Heart right ventricle (tissue), 16 donors: ENCODE results near the gene C19orf25. TPM values are rescaled to one million over a fixed set of nuclear protein-coding genes. Genes with fewer than 3 reads are reported as not detected.

ENCODE experiments used
- ATAC-seq, 8 donors: fragments of 200-7000 bp; cut with Tn5 transposase; one replicate each; pipeline ENCODE4 v1.9.1; 2020; ENCODE audit warnings: mild to moderate bottlenecking in 8 of 8, moderate library complexity in 8 of 8, moderate number of reproducible peaks in 1 of 8
- DNase-seq, 2 donors: peaks; one replicate each; pipeline ENCODE4 v3.0.0-alpha.2; 2020
- H3K27ac ChIP-seq, 10 donors: fragments of 200-600 bp; sonication (generic) in 2 of 10; one replicate each; pipeline versions ENCODE4 v1.5.0 to v1.8.0; 2020 to 2022; ENCODE audit warnings: mild to moderate bottlenecking in 3 of 10
- H3K27me3 ChIP-seq, 7 donors: fragments of 200-600 bp; one replicate each; pipeline ENCODE4 v1.8.0; 2021 to 2022; ENCODE audit warnings: mild to moderate bottlenecking in 2 of 7
- H3K36me3 ChIP-seq, 9 donors: fragments of 200-600 bp; sonication (generic) in 1 of 9; one replicate each; pipeline versions ENCODE4 v1.5.0 to v1.8.0; 2020 to 2022; ENCODE audit warnings: mild to moderate bottlenecking in 2 of 9
- H3K4me1 ChIP-seq, 9 donors: fragments of 200-600 bp; sonication (generic) in 1 of 9; one replicate each; pipeline versions ENCODE4 v1.5.0 to v1.8.0; 2020 to 2022; ENCODE audit warnings: mild to moderate bottlenecking in 4 of 9
- H3K4me3 ChIP-seq, 10 donors: fragments of 200-600 bp; sonication (generic) in 2 of 10; one replicate each; pipeline versions ENCODE4 v1.5.0 to v1.8.0; 2020 to 2022; ENCODE audit warnings: mild to moderate bottlenecking in 7 of 10, moderate library complexity in 2 of 10
- H3K9me3 ChIP-seq, 11 donors: fragments of 200-600 bp in 10 of 11; sonication (generic) in 2 of 11; one replicate each; pipeline versions ENCODE4 v1.5.0 to v1.8.0; 2013 to 2022; ENCODE audit warnings: mild to moderate bottlenecking in 2 of 11, control low read depth in 1 of 11, moderate library complexity in 1 of 11
- CTCF ChIP-seq, 9 donors: fragments of 200-600 bp; sonication (generic) in 2 of 9; IDR thresholded peaks; one replicate each; pipeline versions ENCODE4 v1.5.0 to v1.8.0; 2021 to 2022; ENCODE audit warnings: antibody characterized with exemption in 9 of 9, mild to moderate bottlenecking in 5 of 9, moderate library complexity in 1 of 9
- WGBS, 2 donors: extraction: QIAGEN DNeasy Blood & Tissue Kit; methylation state at CpG; one replicate each; pipeline ENCODE4 v1.1.7; 2013; ENCODE audit warnings: inconsistent platforms in 1 of 2; 5-methylcytosine and 5-hydroxymethylcytosine counted together
- intact Hi-C, 10 donors: fragments of 100-400 bp; cut with DNase I; formaldehyde crosslinking; loops; one replicate each; pipeline versions ENCODE4 v1.11.1 to v1.14.2; 2022
- long read RNA-seq, 3 donors: library from polyadenylated mRNA; unstranded; transcript quantifications; one replicate each; pipeline ENCODE4 v2.0.0, GENCODE V29; 2020 to 2021
- polyA plus RNA-seq, 2 donors: library from polyadenylated mRNA; stranded (reverse); fragments of 200-250 nt; gene quantifications; one replicate each; pipeline ENCODE4 v1.2.3, GENCODE V29; 2013
- total RNA-seq, 10 donors: library from RNA; stranded (reverse); fragmentation: NEBNext Ultra II Directional in 3 of 10; extraction: Animal tissue kit (Norgen Biotek cat#: 25700) in 3 of 10; gene quantifications; one replicate each; pipeline versions ENCODE4 v1.2.1 to v1.2.4, GENCODE V29; 2021 to 2023
- donor health status: Arrhythmogenic right ventricular cardiomyopathy.
- donor health status: ischemic (EF 13 %, LVEDD 7.1; RV severe dilation, severe dysfunction).
- donor health status: healthy with polysubstance abuse.
- donor health status: DM: no; HTN: yes; CAD: no.
- donor health status: DM: no; HTN: no; CAD: no.
- donor health status: ischemic (EF 25% LVEDD 6.9; RV normal size, moderate dysfunction).
- donor health status: ischemic (EF 25% LVEDD 5.7; RV mildly dilated, moderate dysfunction).
- donor health status: healthy.
- donor health status: DM: yes; HTN: yes; CAD: no.
- donor health status: Ischemic cardiomyopathy.
- donor health status: ischemic (EF 35%, LVEDD 5.7; RV mildly dilated, moderate dysfunction).
- donor health status: nonischemic (EF 11% LVEDD 7.7; RV severe dilation, severe dysfunction).
- donor health status: DM: yes; HTN: yes; CAD: no.
- donor health status: PGD.
- donor health status: ischemic (EF 29% LVEDD 5.4; RV normal size, mild dysfunction).
- donor health status: nonischemic (EF 23%, LVEDD 6.1; RV moderate dilation, normal function).

The C19orf25 gene
- total RNA-seq, result 10 to 100 TPM; 12.7 to 19.9 (median 15.2) TPM
- polyA plus RNA-seq, result 10 to 100 TPM; 28.4 to 29.8 TPM
- long read RNA-seq, donor 1, transcript C19orf25-211 (1 exons, 2,314 nt), result minor isoform, 5 of 30 reads
- long read RNA-seq, donor 1, transcript C19orf25-203 (3 exons, 1,837 nt), result major isoform, 15 of 30 reads
- long read RNA-seq, donor 1, partial matches to known transcripts, result 1 of 30 reads
- long read RNA-seq, donor 1, other reads (novel, unspliced or antisense), result 0 of 30 reads
- long read RNA-seq, donor 2, transcript C19orf25-203 (3 exons, 1,837 nt), result major isoform, 13 of 31 reads
- long read RNA-seq, donor 2, transcript C19orf25-211 (1 exons, 2,314 nt), result minor isoform, 5 of 31 reads
- long read RNA-seq, donor 2, partial matches to known transcripts, result 1 of 31 reads
- long read RNA-seq, donor 2, other reads (novel, unspliced or antisense), result 7 of 31 reads
- long read RNA-seq, donor 3, transcript C19orf25-203 (3 exons, 1,837 nt), result major isoform, 26 of 41 reads
- long read RNA-seq, donor 3, transcript C19orf25-202 (2 exons, 2,403 nt), result minor isoform, 5 of 41 reads
- long read RNA-seq, donor 3, transcript C19orf25-213 (3 exons, 1,287 nt), result minor isoform, 5 of 41 reads
- long read RNA-seq, donor 3, partial matches to known transcripts, result 0 of 41 reads
- long read RNA-seq, donor 3, other reads (novel, unspliced or antisense), result 4 of 41 reads

GRCh38 chr19:1478934-1479707 is at the start of gene C19orf25:
Gene C19orf25 (minus strand): TSS chr19:1479215. CDS start chr19:1478903, 312 bp downstream.
- DNase-seq (peak; percentile 93 to 95), ATAC-seq (peak; percentile 90 to 98 (median 98))
- no peak for TF ChIP-seq CTCF (IDR thresholded peaks at IDR 0.05)
- WGBS, 2 donors, result 1% methylated on average over 69 to 71 of the region's 71 CpGs
- H3K9me3 ChIP-seq, result no peaks in the 10 kb centered on the region
- H3K27ac ChIP-seq, result peak within 1 kb of the TSS in 9 of 10 donors; percentile 73 to 90 (median 79)
- peaks cover 0 to 33% (median 0%) of the 10 kb centered on the region in 9 donors for H3K36me3 ChIP-seq
- peak within 1 kb of the TSS; percentile 67 to 100 (median 92) for H3K4me3 ChIP-seq
- no peaks in the 10 kb centered on the region for H3K27me3 ChIP-seq
- H3K4me1 ChIP-seq, result peaks cover 6 to 36% (median 21%) of the 10 kb centered on the region in 9 donors
- intact Hi-C loops, result loop anchor here in 1 of 10 donors (1.0 kb wide), 1 partner anchor 11 kb away; the partner anchor contains the start of gene PCSK4

GRCh38 chr19:1527650-1528309 is 48.8 kb upstream of the C19orf25 start:
- peak in 1 of 8 donors; percentile 16 for ATAC-seq
- no peak for TF ChIP-seq CTCF (IDR thresholded peaks at IDR 0.05)
- no peak overlapping the region for H3K27ac ChIP-seq
- H3K27me3 ChIP-seq, result peaks cover 26 to 73% (median 64%) of the 10 kb centered on the region in 7 donors
- DNase-seq, result no peak
- intact Hi-C loops, result loop anchor here in 1 of 10 donors (10.0 kb wide), 1 partner anchor 213 kb away; no protein-coding TSS in a partner anchor
- no peaks in the 10 kb centered on the region for H3K9me3 ChIP-seq
- no peaks in the 10 kb centered on the region for H3K36me3 ChIP-seq
- H3K4me3 ChIP-seq, result no peak overlapping the region
- no peaks in the 10 kb centered on the region for H3K4me1 ChIP-seq
- WGBS, 2 donors, result 82 to 86% methylated on average over 27 of the region's 27 CpGs

- Histone ChIP-seq H3K9me3 (no peaks in the 10 kb centered on the region), H3K4me3 (no peak overlapping the region), H3K36me3 (no peaks in the 10 kb centered on the region), H3K27me3 (peaks cover 26 to 71% (median 68%) of the 10 kb centered on the region in 7 donors), H3K27ac (no peak overlapping the region), H3K4me1 (peaks cover 0 to under 1% (median 0%) of the 10 kb centered on the region in 9 donors)
- intact Hi-C loops, result loop anchor here in 1 of 10 donors (10.0 kb wide), 1 partner anchor 212 kb away; no protein-coding TSS in a partner anchor
- no peak for TF ChIP-seq CTCF (IDR thresholded peaks at IDR 0.05)
- 80 to 83% methylated on average over 18 of the region's 18 CpGs for WGBS, 2 donors
- DNase-seq (no peak), ATAC-seq (no peak)
Measured at GRCh38 chr19:1526979-1527649, 48.1 kb upstream of the C19orf25 start.
